GM19452 (cell line): ENCODE results near the gene VIT.

Source experiments
- ATAC-seq: cut with Tn5 transposase; IDR thresholded peaks from one replicate; pipeline ENCODE4 v1.9.1; 2021; ENCODE audit not compliant: unreplicated experiment

VIT gene

GRCh38 chr2:36756438-36756837 lies 59.9 kb downstream of the VIT start:
- no peak for ATAC-seq

GRCh38 chr2:36762764-36763490 lies 66.4 kb downstream of the VIT start:
- ATAC-seq, result no peak

- no peak for ATAC-seq
Measured at GRCh38 chr2:36769106-36769505, 72.6 kb downstream of the VIT start.

- no peak for ATAC-seq
Measured at GRCh38 chr2:36770542-36771287, 74.2 kb downstream of the VIT start.

- ATAC-seq, result no peak
Measured at GRCh38 chr2:36771671-36772070, 75.2 kb downstream of the VIT start.

- ATAC-seq, result no peak
Measured at GRCh38 chr2:36773947-36774346, 77.4 kb downstream of the VIT start.

- no peak for ATAC-seq
Measured at GRCh38 chr2:36775261-36775660, 78.8 kb downstream of the VIT start.

- ATAC-seq, result no peak
Measured at GRCh38 chr2:36775806-36776205, 79.3 kb downstream of the VIT start.

GRCh38 chr2:36777272-36777671 lies 80.8 kb downstream of the VIT start:
- no peak for ATAC-seq

- ATAC-seq, result no peak
Measured at GRCh38 chr2:36777788-36778187, 81.3 kb downstream of the VIT start.

- ATAC-seq, result no peak
Measured at GRCh38 chr2:36779462-36779861, 83.0 kb downstream of the VIT start.

GRCh38 chr2:36780231-36780839 lies 83.8 kb downstream of the VIT start:
- ATAC-seq, result no peak

- ATAC-seq, result no peak
Measured at GRCh38 chr2:36781907-36782720, 85.6 kb downstream of the VIT start.

- no peak for ATAC-seq
Measured at GRCh38 chr2:36783246-36783645, 86.7 kb downstream of the VIT start.

GRCh38 chr2:36785179-36785795 lies 88.8 kb downstream of the VIT start:
- no peak for ATAC-seq

- ATAC-seq, result no peak
Measured at GRCh38 chr2:36789181-36789804, 92.8 kb downstream of the VIT start.

GRCh38 chr2:36792951-36793350 lies 96.4 kb downstream of the VIT start:
- ATAC-seq, result no peak

GRCh38 chr2:36797324-36798070 lies 101.0 kb downstream of the VIT start:
- ATAC-seq, result no peak

GRCh38 chr2:36798724-36799123 lies 102.2 kb downstream of the VIT start:
- no peak for ATAC-seq

GRCh38 chr2:36800381-36800780 lies 103.9 kb downstream of the VIT start:
- no peak for ATAC-seq
